Head of caudate nucleus (tissue), 42 donors: ENCODE measurements around the gene KLHL40.
A peak's percentile ranks its signal among the peaks of the same experiment; 100 is the strongest.

Experiments used
- DNase-seq, 42 donors: peaks; one replicate each; pipeline versions ENCODE4 v3.0.0 to v3.0.0-alpha.2; 2020 to 2021; ENCODE audit warnings: mixed read lengths in 7 of 42
- intact Hi-C: fragments of 100-400 bp; cut with DNase I; formaldehyde crosslinking; loops from one replicate; pipeline ENCODE4 v1.15.0; 2022

KLHL40 gene

GRCh38 chr3:42698216-42698910, 13.0 kb downstream of the KLHL40 start:
- intact Hi-C loops = no loop called here
- DNase-seq = peak in 13 of 42 donors; percentile 2 to 32 (median 6)

- DNase-seq = peak in 17 of 42 donors; percentile 1 to 41 (median 8)
- intact Hi-C loops = no loop called here
These were observed 13.5 kb downstream of the KLHL40 start for GRCh38 chr3:42698911-42699230.

GRCh38 chr3:42699511-42699971, 14.2 kb downstream of the KLHL40 start:
- DNase-seq = peak in 18 of 42 donors; percentile 2 to 41 (median 13)
- intact Hi-C loops = no loop called here

GRCh38 chr3:42700366-42701288, 15.3 kb downstream of the KLHL40 start:
- peak in 20 of 42 donors; percentile 3 to 42 (median 14) for DNase-seq
- intact Hi-C loops = no loop called here

GRCh38 chr3:42701371-42702065, 16.2 kb downstream of the KLHL40 start:
- DNase-seq = peak; percentile 51 to 96 (median 86)
- intact Hi-C loops = no loop called here

GRCh38 chr3:42702066-42702951, 17.0 kb downstream of the KLHL40 start, which contains the start of gene HHATL:
Gene HHATL, minus strand, starts transcription at chr3:42702798. Its CDS starts 1,972 bp downstream, at chr3:42700826.
- DNase-seq = peak in 41 of 42 donors; percentile 31 to 86 (median 62)
- intact Hi-C loops = no loop called here

- intact Hi-C loops = no loop called here
- peak in 21 of 42 donors; percentile 2 to 41 (median 13) for DNase-seq
These were observed 17.8 kb downstream of the KLHL40 start for GRCh38 chr3:42702982-42703694.

- intact Hi-C loops = no loop called here
These were observed 18.3 kb downstream of the KLHL40 start for GRCh38 chr3:42703695-42704025.

GRCh38 chr3:42704136-42704841, 19.0 kb downstream of the KLHL40 start:
- DNase-seq = peak in 22 of 42 donors; percentile 2 to 41 (median 10)

More at GRCh38 chr3:42703695-42704025, 18.3 kb downstream of the KLHL40 start:
- peak in 18 of 42 donors; percentile 1 to 35 (median 12) for DNase-seq

GRCh38 chr3:42705058-42705767, 19.9 kb downstream of the KLHL40 start:
- intact Hi-C loops = no loop called here
- DNase-seq = peak in 20 of 42 donors; percentile 1 to 23 (median 9)

More at GRCh38 chr3:42704136-42704841, 19.0 kb downstream of the KLHL40 start:
- intact Hi-C loops = no loop called here

- intact Hi-C loops = no loop called here
- DNase-seq = peak in 22 of 42 donors; percentile 1 to 32 (median 8)
These were observed 20.7 kb downstream of the KLHL40 start for GRCh38 chr3:42705962-42706585.

- intact Hi-C loops = no loop called here
- peak in 19 of 42 donors; percentile 1 to 23 (median 7) for DNase-seq
These were observed 21.6 kb downstream of the KLHL40 start for GRCh38 chr3:42706721-42707619.

GRCh38 chr3:42707620-42708355, 22.5 kb downstream of the KLHL40 start:
- intact Hi-C loops = no loop called here
- DNase-seq = peak in 15 of 42 donors; percentile 0 to 34 (median 6)

GRCh38 chr3:42708611-42709151, 23.3 kb downstream of the KLHL40 start:
- intact Hi-C loops = no loop called here
- peak in 22 of 42 donors; percentile 0 to 26 (median 8) for DNase-seq
